HepG2 (cell line): ENCODE data around the gene HES6. TPM values are rescaled to one million over a fixed set of nuclear protein-coding genes. Genes with fewer than 3 reads are reported as not detected.

Experiments used
- CHD2 ChIP-seq: IDR thresholded peaks from 2 replicates; pipeline ENCODE4 v1.6.1; 2011; ENCODE audit warnings: low read depth, low read length, improper control_type of control experiment
- E2F5 ChIP-seq: sonication (generic); formaldehyde crosslinking; conservative IDR thresholded peaks from 2 replicates; pipeline ENCODE4 v1.4.0; 2020; ENCODE audit warnings: missing genetic modification reagents
- ELF4 ChIP-seq: sonication (generic); formaldehyde crosslinking; IDR thresholded peaks from 2 replicates; pipeline ENCODE4 v1.5.0; 2020; ENCODE audit warnings: missing genetic modification reagents, mild to moderate bottlenecking, moderate library complexity, borderline replicate concordance
- FOXK1 ChIP-seq: sonication (generic); formaldehyde crosslinking; IDR thresholded peaks from 2 replicates; pipeline ENCODE4 v1.4.0; 2020; ENCODE audit warnings: low read depth, missing genetic modification reagents, borderline replicate concordance
- HOXA3 ChIP-seq: sonication (generic); formaldehyde crosslinking; IDR thresholded peaks from 2 replicates; pipeline ENCODE4 v1.5.0; 2020; ENCODE audit warnings: missing genetic modification reagents
- RELA ChIP-seq: sonication (generic); formaldehyde crosslinking; IDR thresholded peaks from 2 replicates; pipeline ENCODE4 v1.4.0; 2020; ENCODE audit warnings: missing genetic modification reagents
- REPIN1 ChIP-seq: sonication (generic); formaldehyde crosslinking; IDR thresholded peaks from 2 replicates; pipeline ENCODE4 v1.8.0; 2022; ENCODE audit warnings: missing genetic modification reagents, low read depth, mild to moderate bottlenecking, borderline replicate concordance
- SNAPC5 ChIP-seq: sonication (generic); formaldehyde crosslinking; IDR thresholded peaks from 2 replicates; pipeline ENCODE4 v1.8.1; 2023; ENCODE audit warnings: mild to moderate bottlenecking, missing genetic modification reagents, borderline replicate concordance
- SOX6 ChIP-seq, 2 experiments: fragments of 450-650 bp in 1 of 2; sonication (generic) in 1 of 2; formaldehyde crosslinking in 1 of 2; IDR thresholded peaks; 2 replicates each; pipeline versions ENCODE4 v1.4.0 to v1.6.1; 2017 to 2020; ENCODE audit warnings: antibody characterized with exemption in 1 of 2, mild to moderate bottlenecking in 1 of 2, missing genetic modification reagents in 1 of 2
- TMF1 ChIP-seq: sonication (generic); formaldehyde crosslinking; IDR thresholded peaks from 2 replicates; pipeline ENCODE4 v1.8.1; 2022; ENCODE audit warnings: low read depth, missing genetic modification reagents
- ZBTB25 ChIP-seq: IDR thresholded peaks from 2 replicates; pipeline ENCODE4 v1.6.1; 2018; ENCODE audit warnings: missing genetic modification reagents
- ZNF253 ChIP-seq: sonication (generic); formaldehyde crosslinking; IDR thresholded peaks from 2 replicates; pipeline ENCODE4 v1.8.0; 2022; ENCODE audit warnings: mild to moderate bottlenecking, missing genetic modification reagents, borderline replicate concordance
- ZNF354B ChIP-seq: sonication (generic); formaldehyde crosslinking; IDR thresholded peaks from 2 replicates; pipeline ENCODE4 v1.8.0; 2022; ENCODE audit warnings: mild to moderate bottlenecking, missing genetic modification reagents
- ZNF496 ChIP-seq: sonication (generic); formaldehyde crosslinking; IDR thresholded peaks from 2 replicates; pipeline ENCODE4 v1.8.1; 2023; ENCODE audit warnings: mild to moderate bottlenecking, moderate library complexity, missing genetic modification reagents; ENCODE audit not compliant: insufficient replicate concordance
- ZNF614 ChIP-seq: IDR thresholded peaks from 2 replicates; pipeline ENCODE4 v1.6.1; 2018; ENCODE audit warnings: missing biosample characterization, missing genetic modification reagents, inconsistent platforms, borderline replicate concordance
- ZNF619 ChIP-seq: sonication (generic); formaldehyde crosslinking; IDR thresholded peaks from 2 replicates; pipeline ENCODE4 v1.4.0; 2020; ENCODE audit warnings: mild to moderate bottlenecking, missing genetic modification reagents
- ZNF788 ChIP-seq: sonication (generic); formaldehyde crosslinking; IDR thresholded peaks from 2 replicates; pipeline ENCODE4 v1.5.0; 2020; ENCODE audit warnings: mild to moderate bottlenecking, missing genetic modification reagents, borderline replicate concordance
- ZSCAN25 ChIP-seq: sonication (generic); formaldehyde crosslinking; IDR thresholded peaks from 2 replicates; pipeline ENCODE4 v1.8.0; 2022; ENCODE audit warnings: mild to moderate bottlenecking, missing genetic modification reagents
- polyA plus RNA-seq, 8 experiments: library from polyadenylated mRNA; depleted of rRNA in 3 of 8; stranded (reverse) in 7 of 8; unstranded in 1 of 8; fragments of >200 nt; fragmentation: Illumina TruSeq in 4 of 8; extraction: Trizol in 4 of 8; gene quantifications; 2 replicates each; pipeline versions ENCODE4 v1.2.1 to v1.2.3, GENCODE V29; 2011 to 2016; ENCODE audit warnings: low read depth in 4 of 8, missing spikeins in 1 of 8, mixed read lengths in 1 of 8; ENCODE audit not compliant: insufficient read depth in 1 of 8
- total RNA-seq, 5 experiments: library from RNA; depleted of rRNA; stranded (reverse); fragments of >200 nt; fragmentation: Illumina TruSeq; extraction: Trizol; gene quantifications; 2 replicates each; pipeline ENCODE4 v1.2.3, GENCODE V29; 2016; ENCODE audit warnings: low read depth in 1 of 5
- TF ChIP-seq, protein P1 (sequence below): sonication (generic); formaldehyde crosslinking; IDR thresholded peaks from 2 replicates; pipeline ENCODE4 v1.9.0; 2021; ENCODE audit warnings: missing genetic modification reagents, borderline replicate concordance

HES6 gene
- total and polyA plus RNA-seq, 2 of the 13 experiments (the other 11 are each of a cell fraction or from before 2014, with no cell fraction given) = 19.5 to 82.8 TPM

DNA sequence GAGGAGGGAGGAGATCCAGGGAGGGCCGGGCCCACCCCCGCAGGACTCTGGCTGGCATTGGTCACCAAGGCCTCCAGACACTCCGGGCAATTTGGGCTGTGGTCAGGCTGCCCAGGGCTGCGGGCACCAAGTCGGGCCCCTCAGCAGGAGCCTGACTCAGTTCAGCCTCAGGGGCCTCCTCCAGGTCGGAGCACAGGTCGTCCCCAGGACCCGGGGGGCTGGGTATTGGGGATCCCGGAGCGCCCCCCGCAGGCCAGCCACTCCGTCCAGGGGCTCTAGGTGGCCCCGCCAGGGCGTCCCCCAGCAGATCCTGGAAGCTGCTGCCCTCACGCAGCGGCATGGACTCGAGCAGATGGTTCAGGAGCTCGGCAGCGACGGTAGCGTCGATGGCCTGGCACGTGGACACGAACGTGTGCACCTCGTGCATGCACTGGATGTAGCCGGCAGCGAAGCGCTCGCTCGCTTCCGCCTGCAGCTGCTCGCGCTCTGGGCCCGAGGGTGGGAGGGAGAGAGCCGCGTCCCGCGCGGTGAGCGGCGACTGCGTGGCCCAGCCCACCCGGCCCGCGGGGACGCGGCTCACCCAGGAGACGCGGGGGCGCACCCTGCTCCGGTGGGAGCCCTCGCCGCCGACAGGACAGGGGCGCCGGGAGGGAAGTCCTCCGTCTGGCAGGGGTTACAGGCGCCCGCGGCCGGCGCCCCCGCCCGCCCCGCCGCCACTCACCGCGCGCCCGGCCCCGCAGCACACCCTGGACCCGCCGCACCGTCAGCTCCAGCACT lies 884 bp downstream of the HES6 start (continued):
- TF ChIP-seq E2F5 (peak; percentile 87), ZNF788 (CRISPR knock-in tag) (peak; percentile 80), FOXK1 (CRISPR knock-in tag) (peak; percentile 73; the same call in 1 of the 2 replicates), ZNF496 (CRISPR knock-in tag) (peak; percentile 64), ELF4 (CRISPR knock-in tag) (no peak), REPIN1 (peak; percentile 94), ZNF253 (CRISPR knock-in tag) (peak; percentile 91), ZSCAN25 (CRISPR knock-in tag) (peak; percentile 80), ZNF354B (CRISPR knock-in tag) (peak; percentile 98), ZBTB25 (CRISPR knock-in tag) (peak; percentile 66), ZNF614 (peak; percentile 66; the same call in 1 of the 2 replicates), HOXA3 (CRISPR knock-in tag) (peak; percentile 96), SNAPC5 (CRISPR knock-in tag) (peak; percentile 75; the same call in 1 of the 2 replicates), RELA (CRISPR knock-in tag) (0 out of 2 replicates have a peak, but pooled peaks have one; percentile 35), ZNF619 (CRISPR knock-in tag) (0 out of 2 replicates have a peak, but pooled peaks have one; percentile 73), TMF1 (peak; percentile 99), SOX6 (IDR thresholded peaks at IDR 0.05) (no peak), SOX6 (CRISPR knock-in tag; IDR thresholded peaks at IDR 0.05) (no peak; the same call in none of the 2 replicates), CHD2 (no peak)
- TF ChIP-seq, protein P1, sequence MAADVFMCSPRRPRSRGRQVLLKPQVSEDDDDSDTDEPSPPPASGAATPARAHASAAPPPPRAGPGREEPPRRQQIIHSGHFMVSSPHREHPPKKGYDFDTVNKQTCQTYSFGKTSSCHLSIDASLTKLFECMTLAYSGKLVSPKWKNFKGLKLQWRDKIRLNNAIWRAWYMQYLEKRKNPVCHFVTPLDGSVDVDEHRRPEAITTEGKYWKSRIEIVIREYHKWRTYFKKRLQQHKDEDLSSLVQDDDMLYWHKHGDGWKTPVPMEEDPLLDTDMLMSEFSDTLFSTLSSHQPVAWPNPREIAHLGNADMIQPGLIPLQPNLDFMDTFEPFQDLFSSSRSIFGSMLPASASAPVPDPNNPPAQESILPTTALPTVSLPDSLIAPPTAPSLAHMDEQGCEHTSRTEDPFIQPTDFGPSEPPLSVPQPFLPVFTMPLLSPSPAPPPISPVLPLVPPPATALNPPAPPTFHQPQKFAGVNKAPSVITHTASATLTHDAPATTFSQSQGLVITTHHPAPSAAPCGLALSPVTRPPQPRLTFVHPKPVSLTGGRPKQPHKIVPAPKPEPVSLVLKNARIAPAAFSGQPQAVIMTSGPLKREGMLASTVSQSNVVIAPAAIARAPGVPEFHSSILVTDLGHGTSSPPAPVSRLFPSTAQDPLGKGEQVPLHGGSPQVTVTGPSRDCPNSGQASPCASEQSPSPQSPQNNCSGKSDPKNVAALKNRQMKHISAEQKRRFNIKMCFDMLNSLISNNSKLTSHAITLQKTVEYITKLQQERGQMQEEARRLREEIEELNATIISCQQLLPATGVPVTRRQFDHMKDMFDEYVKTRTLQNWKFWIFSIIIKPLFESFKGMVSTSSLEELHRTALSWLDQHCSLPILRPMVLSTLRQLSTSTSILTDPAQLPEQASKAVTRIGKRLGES (CRISPR knock-in tag) = peak; percentile 98
